Upper lobe of left lung (tissue), 4 donors: ENCODE measurements around the gene SAMD8.

Experiments used
- EP300 ChIP-seq, 4 donors: sonication (generic); formaldehyde crosslinking; IDR thresholded peaks; one replicate each; pipeline ENCODE4 v1.5.1; 2017; ENCODE audit warnings: antibody characterized with exemption in 4 of 4, control low read depth in 2 of 4
- POLR2A ChIP-seq, 4 donors: fragments of 450-650 bp; IDR thresholded peaks; one replicate each; pipeline ENCODE4 v1.5.1; 2016 to 2017; ENCODE audit warnings: antibody characterized with exemption in 4 of 4, mild to moderate bottlenecking in 2 of 4
- TF ChIP-seq, protein P1 (sequence below), 6 experiments: fragments of 450-650 bp in 4 of 6; fragments of 200-600 bp in 2 of 6; sonication (generic) in 2 of 6; IDR thresholded peaks; one replicate each; pipeline ENCODE4 v1.5.1; 2016 to 2019; ENCODE audit warnings: antibody characterized with exemption in 6 of 6

- TF ChIP-seq EP300 (IDR thresholded peaks at IDR 0.05) (no peak), POLR2A (IDR thresholded peaks at IDR 0.05) (no peak)
- TF ChIP-seq, protein P1, sequence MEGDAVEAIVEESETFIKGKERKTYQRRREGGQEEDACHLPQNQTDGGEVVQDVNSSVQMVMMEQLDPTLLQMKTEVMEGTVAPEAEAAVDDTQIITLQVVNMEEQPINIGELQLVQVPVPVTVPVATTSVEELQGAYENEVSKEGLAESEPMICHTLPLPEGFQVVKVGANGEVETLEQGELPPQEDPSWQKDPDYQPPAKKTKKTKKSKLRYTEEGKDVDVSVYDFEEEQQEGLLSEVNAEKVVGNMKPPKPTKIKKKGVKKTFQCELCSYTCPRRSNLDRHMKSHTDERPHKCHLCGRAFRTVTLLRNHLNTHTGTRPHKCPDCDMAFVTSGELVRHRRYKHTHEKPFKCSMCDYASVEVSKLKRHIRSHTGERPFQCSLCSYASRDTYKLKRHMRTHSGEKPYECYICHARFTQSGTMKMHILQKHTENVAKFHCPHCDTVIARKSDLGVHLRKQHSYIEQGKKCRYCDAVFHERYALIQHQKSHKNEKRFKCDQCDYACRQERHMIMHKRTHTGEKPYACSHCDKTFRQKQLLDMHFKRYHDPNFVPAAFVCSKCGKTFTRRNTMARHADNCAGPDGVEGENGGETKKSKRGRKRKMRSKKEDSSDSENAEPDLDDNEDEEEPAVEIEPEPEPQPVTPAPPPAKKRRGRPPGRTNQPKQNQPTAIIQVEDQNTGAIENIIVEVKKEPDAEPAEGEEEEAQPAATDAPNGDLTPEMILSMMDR (IDR thresholded peaks at IDR 0.05): no peak
Observed at GRCh38 chr10:75166623-75166972, 55.1 kb downstream of the SAMD8 start.
